HG03060 (cell line): ENCODE data around the gene GNAS-AS1.
"Not testable (repeated sequence)": the region's sequence is repeated elsewhere in the genome, so short reads cannot be mapped to it uniquely, and the experiment has no call there.

Experiments
- ATAC-seq: cut with Tn5 transposase; IDR thresholded peaks from one replicate; pipeline ENCODE4 v1.9.1; 2021; ENCODE audit warnings: low read depth, moderate number of reproducible peaks; ENCODE audit not compliant: unreplicated experiment

The GNAS-AS1 gene

GRCh38 chr20:58838174-58838573, 12.5 kb downstream of the GNAS-AS1 start:
- no peak for ATAC-seq

- no peak for ATAC-seq
Observed at GRCh38 chr20:58837717-58838116, 13.0 kb downstream of the GNAS-AS1 start.

DNA sequence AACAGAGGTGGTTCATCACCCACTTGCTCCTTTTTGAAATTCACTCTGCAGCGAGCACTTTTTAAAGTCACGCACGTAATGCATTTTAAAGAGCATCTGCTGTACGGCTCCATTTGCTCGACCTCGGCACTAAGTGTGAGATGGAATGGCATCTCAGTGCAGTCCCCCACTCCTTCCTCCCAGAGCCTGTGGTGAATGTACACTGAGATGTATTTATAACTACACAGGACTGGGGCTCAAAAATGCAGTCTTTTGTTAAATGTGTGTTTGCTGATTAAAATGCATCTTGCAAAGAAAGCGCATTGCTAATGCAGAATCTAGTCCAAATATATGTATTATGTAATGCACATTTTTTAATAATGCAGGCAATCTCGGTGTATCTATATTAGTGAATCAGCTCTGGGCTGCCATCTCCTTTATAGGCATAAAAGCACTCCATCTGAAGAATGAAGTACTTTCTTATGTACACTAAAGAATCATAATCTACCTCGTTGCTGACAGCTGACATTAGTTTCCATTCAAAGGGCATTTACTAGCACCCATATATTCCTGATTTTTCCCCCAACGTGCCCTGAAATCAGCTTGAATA, 14.0 kb downstream of the GNAS-AS1 start:
- no peak for ATAC-seq

DNA sequence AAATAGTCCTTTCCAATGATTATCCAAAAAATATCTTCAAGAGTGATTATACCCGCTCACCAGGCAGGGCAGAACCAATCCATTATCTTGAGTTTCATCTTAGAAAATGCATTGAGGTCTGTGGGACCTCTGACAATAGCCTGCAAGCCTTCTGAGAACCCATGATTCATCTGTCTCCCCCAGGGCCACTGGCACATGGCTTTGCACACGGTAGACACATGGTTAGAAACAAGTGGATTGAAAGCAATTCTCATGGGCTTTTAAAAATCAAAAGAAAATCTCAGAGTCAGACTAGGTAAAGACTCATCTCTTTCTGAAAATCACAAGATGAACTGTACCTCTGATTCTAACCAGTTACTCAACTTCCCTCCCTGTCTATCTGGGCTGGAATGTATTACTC, 15.5 kb downstream of the GNAS-AS1 start:
- no peak for ATAC-seq

DNA sequence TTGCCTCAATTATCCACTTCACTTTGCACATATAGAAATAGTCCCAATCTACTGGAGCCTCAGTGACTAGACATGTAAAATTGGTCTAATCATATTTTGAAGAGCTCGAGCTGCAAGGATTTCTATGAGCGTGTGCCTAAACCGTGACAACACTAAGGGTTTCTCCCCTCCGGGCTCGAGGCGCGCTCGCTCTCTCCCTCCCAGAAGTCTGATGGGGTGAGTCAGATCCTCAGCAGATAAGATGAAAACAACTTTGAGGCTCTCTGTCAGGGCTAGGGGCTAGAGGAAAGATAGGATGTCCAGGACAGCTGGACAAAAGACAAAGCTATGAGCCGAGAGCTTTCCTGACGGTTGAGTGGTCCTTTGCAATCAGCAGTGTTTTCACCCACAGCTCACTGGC, 16.8 kb downstream of the GNAS-AS1 start:
- no peak for ATAC-seq

DNA sequence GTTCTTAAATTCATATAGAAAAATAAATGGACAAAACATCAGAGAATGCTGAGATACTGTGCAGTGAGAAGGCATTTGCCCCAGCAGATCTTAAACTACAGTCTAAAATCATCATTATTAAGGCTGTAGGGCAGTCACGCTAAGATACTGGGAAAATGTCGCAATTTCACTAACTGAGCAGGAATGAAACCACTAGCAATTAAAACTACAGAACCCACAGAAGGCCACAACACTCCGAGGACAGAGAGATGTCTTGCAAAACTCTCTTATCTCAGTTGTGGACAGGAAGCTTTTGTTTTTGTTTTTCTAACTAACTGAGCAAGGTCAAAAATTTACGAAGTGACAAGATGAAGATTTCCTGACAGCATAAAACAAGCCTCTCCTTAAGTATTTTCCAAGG, 18.2 kb downstream of the GNAS-AS1 start:
- ATAC-seq, result no peak

GRCh38 chr20:58829531-58829941, 21.2 kb downstream of the GNAS-AS1 start:
- ATAC-seq, result no peak

DNA sequence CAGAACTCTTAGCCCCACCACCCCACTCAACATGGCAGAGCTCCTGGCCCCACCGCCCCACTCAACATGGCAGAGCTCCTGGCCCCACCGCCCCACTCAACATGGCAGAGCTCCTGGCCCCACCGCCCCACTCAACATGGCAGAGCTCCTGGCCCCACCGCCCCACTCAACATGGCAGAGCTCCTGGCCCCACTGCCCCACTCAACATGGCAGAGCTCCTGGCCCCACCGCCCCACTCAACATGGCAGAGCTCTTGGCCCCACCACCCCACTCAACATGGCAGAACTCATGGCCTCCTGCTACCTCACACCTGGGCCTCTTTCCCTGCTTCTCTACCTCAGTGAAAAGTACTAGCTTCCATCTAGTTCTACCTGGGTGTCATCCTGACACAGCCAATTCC, 21.9 kb downstream of the GNAS-AS1 start:
- ATAC-seq, result not testable (repeated sequence)

DNA sequence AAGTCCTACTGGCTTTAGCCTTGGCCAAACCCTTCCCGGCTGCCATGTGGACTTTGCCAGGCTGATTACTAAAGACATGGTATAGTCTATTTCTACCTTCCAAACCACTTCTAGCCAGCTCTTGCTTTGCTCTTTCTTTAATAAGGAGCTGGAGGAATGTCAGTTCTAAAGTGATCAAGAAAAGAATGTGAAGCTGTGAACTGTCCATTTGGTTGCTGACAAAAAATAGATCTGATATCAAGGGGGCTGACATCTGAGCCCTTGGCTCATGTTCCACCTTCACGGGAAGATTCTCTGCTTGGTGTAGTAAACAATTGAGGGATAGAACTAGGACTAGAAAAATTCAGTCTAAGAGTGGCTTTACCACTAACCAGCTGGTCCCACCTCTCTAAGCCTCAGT, 22.6 kb downstream of the GNAS-AS1 start:
- ATAC-seq, result no peak

DNA sequence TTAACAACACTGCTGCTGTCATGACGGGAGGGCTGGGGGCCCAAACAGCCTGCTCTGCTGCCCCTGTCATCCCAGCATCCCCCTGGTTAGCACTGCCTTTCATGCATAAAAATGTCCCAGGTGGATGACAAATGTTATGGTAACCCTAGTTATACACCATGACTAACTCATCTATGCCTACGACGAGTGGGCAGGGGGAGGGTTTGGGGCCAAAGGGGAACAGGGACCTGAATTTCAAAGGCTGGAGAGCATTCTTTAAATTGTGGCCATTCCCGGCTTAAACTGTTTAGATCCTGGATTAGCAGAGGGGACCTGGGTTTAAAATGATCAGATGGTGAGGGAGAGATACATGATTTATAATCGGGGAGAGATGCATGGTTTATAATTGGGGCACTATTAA, 24.4 kb downstream of the GNAS-AS1 start:
- ATAC-seq, result no peak

DNA sequence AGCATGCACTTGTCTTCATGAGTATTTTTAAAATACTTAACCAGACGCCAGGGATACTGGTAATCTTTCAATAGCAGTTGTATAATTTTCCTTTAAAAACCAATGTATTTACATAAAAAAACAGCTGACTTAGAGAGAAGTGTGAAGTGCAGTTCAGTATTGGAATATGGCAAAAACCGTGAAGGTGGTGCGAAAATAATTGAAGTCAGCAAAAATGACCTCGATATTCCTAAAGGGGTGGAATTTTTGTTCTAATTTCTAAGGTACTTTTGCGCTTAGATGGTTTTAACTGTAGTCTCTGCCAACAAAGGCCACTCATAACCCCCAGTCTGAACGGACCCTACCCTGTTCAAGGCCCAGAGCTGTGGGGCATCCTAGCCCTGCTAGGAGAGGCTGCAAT, 25.3 kb downstream of the GNAS-AS1 start:
- no peak for ATAC-seq

DNA sequence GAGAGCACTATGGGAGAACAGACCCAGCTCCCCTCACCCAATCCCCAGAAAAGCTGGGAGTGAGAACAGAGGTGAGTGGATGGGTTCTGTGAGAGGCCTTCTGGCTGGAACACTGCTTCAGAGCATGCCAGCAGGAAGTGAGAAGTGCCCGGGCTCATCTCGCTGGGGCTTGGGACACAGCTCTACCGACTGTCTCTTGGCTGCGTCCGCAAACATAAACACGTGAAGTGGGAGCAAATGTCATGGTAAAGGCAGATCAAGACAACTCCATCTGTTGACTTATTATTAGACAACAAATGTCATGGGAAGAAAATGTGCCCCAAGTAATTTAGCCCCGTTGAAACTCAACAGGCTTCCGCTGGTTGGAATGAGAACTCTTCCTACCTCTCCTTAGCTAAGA, 25.9 kb downstream of the GNAS-AS1 start:
- no peak for ATAC-seq

DNA sequence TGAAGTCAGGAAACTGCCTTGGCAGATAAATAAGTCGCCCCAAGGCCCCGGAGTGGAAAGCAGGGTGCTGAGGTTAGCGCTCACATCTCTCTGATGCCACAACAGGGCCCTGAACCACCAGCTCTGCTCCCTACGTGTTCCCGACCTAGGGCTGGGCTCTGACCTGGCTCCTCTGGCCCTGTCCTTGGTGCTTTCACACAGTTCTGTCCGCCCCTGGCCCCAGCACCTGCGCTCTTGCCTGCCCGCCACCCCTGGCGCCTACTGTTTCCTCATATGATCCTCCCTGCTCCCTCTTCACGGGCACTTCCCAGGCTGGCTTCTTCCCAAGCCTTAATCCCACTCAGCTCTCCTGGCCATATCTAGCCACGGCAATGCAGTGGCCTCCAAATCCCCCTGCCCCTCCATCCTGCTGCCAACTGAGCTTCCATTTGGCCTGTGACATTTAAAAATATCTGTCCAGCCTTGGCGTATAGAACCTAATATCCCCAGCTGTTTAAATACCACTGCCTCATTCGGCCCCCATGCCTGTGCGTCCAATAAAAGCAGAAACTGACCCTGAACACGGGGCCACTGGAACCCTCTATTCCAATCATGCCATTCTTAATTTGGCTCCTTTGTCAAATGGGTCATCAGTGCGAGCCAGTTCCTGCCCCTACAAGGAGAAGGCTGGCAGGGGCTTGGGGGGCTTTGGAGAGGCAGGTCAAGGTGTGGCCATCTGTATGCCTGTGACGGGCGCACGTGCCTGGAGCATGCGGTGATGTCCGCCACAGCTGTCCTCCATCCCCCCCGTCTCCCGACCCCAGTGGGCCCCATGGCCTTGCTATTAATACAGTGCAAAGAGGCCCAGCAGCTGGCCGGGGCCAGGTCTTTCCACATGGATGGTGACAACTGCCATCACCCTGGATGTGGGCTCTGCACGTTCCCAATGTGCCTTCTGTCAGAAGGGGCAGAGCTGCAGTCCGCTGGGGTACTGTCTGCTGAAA, 27.7 kb downstream of the GNAS-AS1 start:
- ATAC-seq, result no peak

DNA sequence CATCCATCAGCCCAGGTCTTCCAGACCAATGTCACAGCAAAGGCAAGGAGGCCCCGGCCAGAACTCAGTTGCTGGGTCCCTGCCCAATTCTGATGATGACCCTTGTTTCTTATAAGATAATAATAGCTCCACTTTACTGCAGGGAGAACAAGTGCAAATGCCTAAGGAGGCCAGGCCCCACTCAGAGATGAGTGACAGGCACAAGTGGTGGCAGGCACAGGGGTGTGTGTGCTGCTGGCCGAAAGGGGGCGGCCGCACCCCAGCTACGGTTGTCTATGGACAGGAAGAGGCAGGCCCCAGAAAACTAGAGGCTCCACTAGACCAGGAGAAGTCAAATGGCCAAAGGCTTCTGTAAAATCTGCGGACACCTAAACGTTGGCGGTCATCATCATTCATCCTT, 28.6 kb downstream of the GNAS-AS1 start:
- ATAC-seq, result no peak

DNA sequence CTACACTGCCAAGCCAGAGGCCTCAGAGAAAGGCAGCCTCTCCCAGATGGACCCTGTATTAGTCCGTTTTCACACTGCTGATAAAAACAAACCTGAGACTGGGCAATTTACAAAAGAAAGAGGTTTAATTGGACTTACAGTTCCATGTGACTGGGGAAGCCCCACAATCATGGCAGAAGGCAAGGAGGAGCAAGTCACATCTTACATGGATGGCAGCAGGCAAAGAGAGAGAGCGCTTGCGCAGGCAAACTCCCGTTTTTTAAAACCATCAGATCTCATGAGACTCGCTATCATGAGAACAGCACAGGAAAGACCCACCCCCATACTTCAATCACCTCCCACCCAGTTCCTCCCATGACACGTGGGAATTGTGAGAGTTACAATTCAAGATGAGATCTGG, 30.2 kb downstream of the GNAS-AS1 start:
- ATAC-seq, result not testable (repeated sequence)

GRCh38 chr20:58819921-58820320, 30.8 kb downstream of the GNAS-AS1 start:
- no peak for ATAC-seq

DNA sequence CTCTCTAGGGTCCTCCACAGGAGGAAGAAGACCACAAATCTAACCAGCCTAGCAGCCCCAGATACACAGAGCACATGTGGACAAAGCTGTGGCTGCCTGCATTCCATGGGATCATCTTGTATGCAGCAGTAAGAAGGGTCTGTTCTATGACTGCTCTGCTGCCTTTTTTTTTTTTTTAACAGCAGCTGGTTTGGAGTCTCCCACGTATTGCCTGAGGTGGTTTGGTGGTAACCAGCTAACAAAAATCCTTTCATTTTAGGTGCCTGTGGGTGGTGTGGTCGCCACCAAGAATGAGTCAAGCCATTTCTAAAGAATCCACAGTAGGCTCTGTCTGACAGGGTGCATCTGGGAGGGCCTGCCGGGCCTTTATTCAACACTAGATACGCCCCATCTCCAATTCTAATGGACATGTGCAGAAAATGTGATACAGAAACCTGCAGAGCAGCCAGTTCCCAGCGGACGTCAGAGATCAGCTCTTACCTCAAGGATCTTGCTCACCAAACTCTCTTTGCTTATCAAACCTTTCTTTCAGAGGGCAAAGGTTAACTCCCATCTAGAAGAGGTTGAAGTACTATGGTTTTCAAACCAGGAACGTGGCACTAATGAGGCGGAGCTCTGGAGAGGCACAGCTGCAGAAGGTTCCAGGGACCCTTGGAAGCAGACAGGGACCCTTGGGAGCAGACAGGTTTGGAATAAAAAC, 32.0 kb downstream of the GNAS-AS1 start:
- no peak for ATAC-seq

- no peak for ATAC-seq
Observed at GRCh38 chr20:58817748-58818147, 33.0 kb downstream of the GNAS-AS1 start.

- no peak for ATAC-seq
Observed at GRCh38 chr20:58816957-58817651, 33.6 kb downstream of the GNAS-AS1 start.

GRCh38 chr20:58816051-58816450, 34.7 kb downstream of the GNAS-AS1 start:
- ATAC-seq, result no peak

DNA sequence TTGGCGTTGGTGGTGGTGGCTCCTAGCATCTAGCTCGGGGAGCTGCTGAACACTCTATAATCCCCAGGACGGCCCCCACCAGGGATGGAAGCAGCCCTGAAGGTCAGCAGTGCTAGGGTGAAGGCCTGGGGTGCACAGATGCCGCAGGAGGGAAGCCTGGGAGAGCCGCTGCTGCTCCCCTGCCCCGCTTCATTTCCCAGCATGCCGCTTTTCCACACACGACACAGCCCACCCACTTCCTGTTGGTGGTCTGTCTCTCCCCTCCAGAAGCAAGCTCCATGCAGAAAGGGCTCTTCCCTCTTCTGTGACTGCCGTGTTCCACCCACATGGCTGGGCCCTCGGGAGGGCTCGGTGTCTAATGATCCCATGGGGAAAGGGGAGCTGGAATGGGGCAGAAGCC, 35.3 kb downstream of the GNAS-AS1 start:
- ATAC-seq, result no peak
